GM18502 (cell line): ENCODE results near the gene AGBL1.

ENCODE experiments used
- ATAC-seq: cut with Tn5 transposase; IDR thresholded peaks from one replicate; pipeline ENCODE4 v1.9.1; 2021; ENCODE audit warnings: mild to moderate bottlenecking; ENCODE audit not compliant: unreplicated experiment, poor library complexity

Gene AGBL1

DNA sequence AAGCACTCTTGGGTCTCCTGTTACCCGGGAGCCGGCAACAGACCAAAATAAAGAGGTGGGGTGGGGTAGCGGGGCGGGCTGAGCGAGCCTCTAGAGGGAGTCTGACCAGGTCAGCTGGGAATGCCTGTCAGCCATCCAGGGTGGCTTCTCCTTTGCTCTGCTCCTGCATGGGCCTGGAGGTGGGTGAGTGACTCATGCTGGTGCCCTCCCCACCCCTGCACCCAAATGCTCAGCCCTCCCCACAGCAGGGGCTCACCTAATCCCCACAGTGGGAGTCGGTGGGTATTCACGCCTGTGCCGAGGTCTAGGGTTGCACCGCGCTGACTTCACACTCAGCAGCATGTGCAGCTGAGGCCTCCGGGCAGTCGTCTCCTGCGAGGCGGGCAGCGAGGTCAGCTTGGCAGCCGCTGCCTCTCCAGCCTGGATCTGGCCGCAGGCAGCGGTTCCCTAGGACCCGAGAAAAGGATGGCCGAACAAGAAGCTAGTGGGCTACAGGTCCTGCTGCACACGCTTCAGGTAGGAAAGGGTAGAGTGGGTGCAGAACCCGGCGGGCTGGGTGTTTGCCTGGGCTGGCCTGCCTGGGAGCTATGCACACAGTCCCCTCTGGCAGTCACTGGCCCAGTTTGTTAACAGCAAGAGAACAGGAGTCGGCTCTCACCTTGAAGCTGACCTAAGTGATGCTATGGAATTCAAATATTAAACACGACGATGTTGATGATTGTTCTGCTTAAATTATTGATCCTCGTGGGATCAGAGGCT lies at the start of gene AGBL1:
TSS of gene AGBL1 (plus strand) at position 364 of the 759 bp plus-strand sequence.
- no peak for ATAC-seq

GRCh38 chr15:86034904-86035303 lies 44.8 kb upstream of the AGBL1 start:
- no peak for ATAC-seq

GRCh38 chr15:86036243-86036642 lies 43.4 kb upstream of the AGBL1 start:
- no peak for ATAC-seq

- ATAC-seq = no peak
These were observed 41.2 kb upstream of the AGBL1 start for GRCh38 chr15:86038491-86038890.

GRCh38 chr15:86040356-86041033 lies 39.2 kb upstream of the AGBL1 start:
- ATAC-seq = no peak

DNA sequence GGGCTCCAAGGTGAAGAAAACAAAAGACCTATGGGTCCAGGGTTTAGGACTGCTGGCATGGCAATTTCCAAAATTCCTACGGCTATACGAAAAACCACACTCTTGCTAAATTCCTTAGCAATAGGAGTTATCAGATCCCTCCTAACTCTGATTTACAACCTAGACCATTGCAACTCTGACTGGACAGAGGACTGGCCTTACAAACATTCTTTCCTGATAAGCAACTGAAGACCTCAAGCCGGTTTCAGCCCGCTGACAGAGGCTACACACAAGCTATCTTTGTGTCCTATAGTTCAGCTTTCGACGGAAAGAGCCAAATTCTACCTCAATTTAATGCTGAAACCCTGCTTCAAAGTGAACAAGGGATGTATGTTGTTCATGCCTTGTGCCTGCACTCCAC lies 38.3 kb upstream of the AGBL1 start:
- no peak for ATAC-seq

DNA sequence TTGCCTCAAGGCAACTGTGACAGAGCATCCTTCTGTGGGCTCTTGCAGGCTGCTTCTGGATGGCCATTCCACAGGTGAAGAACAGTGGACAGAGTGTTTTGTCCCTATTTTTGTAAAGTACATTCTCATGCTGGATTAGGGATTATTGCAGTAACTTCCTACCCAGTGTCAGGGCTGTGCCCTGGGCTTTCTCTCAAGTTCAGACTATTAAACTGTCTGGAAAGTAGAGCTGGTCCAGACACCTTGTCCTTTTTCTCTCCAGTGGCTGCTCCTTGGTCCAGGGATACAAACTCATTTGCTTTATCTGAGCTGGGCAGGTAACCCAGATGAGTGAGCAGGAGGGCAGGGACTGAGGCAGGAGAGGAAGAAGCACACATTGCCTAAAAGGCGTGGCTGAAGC lies 37.4 kb upstream of the AGBL1 start:
- no peak for ATAC-seq

DNA sequence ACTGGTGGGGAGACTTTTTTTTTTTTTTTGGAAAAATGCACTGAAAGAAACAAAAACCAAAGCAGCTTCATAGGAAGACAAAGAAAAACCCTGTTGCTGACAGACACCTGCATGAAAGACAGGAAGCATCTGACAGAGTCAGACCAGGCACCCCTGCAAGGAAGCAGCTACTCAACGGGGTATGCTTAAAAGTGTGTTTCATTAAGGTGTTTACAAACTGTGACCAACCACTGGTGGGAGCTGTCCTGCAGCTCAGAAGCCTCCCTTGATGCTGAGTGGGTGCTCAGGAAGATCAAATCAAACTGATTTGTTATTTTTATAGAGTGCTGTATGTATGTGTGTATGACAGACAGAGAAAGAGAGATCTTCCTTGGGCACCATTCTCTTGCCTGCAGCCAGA lies 34.7 kb upstream of the AGBL1 start:
- no peak for ATAC-seq

DNA sequence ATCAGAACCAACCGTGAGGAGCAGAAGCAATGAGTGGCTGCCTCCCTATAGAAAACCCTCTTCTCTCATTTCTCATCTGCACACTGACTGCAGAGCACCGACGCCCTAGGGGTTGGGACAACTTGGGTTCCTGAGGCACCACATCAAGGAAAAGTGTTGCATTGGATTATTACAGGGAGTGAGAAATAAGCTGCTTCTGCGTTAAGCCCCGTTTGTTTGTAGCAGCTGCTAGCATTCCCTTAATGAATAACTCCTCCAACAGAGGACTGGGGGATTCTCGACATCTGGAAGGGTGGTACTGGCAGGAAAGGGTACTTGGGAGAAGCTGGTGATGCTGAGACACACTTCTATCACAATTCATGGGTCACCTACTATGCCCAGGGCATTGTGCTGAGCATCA lies 25.3 kb upstream of the AGBL1 start:
- ATAC-seq = no peak

GRCh38 chr15:86055688-86056087 lies 24.0 kb upstream of the AGBL1 start:
- ATAC-seq = no peak

GRCh38 chr15:86059851-86060250 lies 19.8 kb upstream of the AGBL1 start:
- no peak for ATAC-seq

DNA sequence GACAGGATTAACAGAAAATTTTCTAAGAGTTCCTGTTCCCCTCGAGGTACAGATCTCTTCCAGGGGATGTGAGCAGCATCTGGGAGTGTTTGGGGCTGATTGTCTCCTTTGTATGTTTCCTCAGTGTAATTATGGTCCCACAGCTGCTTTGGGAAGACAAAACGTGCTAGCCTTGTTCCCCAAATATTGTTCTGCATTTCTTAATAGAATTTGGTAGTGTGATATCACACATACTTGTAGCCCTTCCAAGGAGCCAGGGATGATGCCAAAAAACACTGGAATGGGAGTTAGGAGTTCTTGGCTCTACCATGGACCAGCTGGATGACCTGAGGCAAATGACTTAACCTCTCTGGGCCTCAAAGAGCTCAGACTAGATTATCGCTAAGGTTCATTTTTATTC lies 19.0 kb upstream of the AGBL1 start:
- no peak for ATAC-seq

DNA sequence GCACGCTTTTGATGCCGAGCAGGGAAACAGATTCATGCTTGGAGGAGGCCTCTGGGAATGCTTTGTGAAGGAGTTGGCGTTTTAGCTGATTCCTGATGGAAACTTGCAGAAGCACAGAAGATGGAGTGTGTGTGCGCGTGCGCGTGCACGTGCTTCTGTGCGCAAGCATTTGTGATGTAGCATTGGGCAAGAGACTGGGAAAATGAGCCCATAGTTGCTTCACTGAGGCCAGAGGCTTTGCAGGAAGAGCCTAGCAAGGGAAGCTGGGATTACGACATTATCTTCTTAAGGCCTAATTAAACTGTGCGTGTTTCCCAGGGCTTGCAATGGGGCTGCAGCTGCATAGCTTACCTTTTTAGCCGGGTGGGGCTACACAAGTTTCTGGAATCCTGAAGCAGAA lies 18.1 kb upstream of the AGBL1 start:
- ATAC-seq = no peak

- no peak for ATAC-seq
These were observed 16.9 kb upstream of the AGBL1 start for GRCh38 chr15:86062646-86063243.

GRCh38 chr15:86063356-86064095 lies 16.1 kb upstream of the AGBL1 start:
- no peak for ATAC-seq

- no peak for ATAC-seq
These were observed 15.3 kb upstream of the AGBL1 start for GRCh38 chr15:86064326-86064725.

- no peak for ATAC-seq
These were observed 13.4 kb upstream of the AGBL1 start for GRCh38 chr15:86066174-86066834.

- ATAC-seq = no peak
These were observed 6.4 kb upstream of the AGBL1 start for GRCh38 chr15:86073281-86073680.

DNA sequence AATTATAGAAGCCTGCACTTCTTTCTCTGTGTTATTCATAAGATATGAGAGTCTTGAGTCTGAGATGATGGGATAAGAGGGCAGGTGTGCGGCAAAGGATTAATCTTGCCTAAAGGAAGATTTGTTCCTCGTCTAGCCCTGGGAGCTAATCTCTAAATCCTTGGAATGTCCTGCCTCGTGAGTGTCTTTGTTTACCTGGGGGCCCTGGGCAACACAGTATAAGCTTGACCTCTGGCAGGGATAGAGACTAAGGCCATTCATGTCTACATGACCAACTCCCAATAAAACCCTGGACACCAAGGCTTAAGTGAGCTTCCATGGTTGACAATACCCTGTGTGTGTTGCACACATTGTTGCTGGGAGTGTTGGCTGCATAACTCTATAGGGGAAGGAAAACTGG lies 3.2 kb upstream of the AGBL1 start:
- no peak for ATAC-seq

- no peak for ATAC-seq
These were observed 2.6 kb upstream of the AGBL1 start for GRCh38 chr15:86077070-86077469.
